Measurements from ENCODE around the gene HMCN2.

- TF ChIP-seq CTCF (conservative IDR thresholded peaks at IDR 0.05; ENCODE audit: low read depth, low read length) (no peak), BHLHE40 (IDR thresholded peaks at IDR 0.05; ENCODE audit: low read depth, low read length) (no peak), RAD21 (IDR thresholded peaks at IDR 0.05; ENCODE audit: low read length) (no peak), POLR2A (IDR thresholded peaks at IDR 0.05; ENCODE audit: low read depth, low read length) (no peak), FOS (IDR thresholded peaks at IDR 0.05; ENCODE audit: low read depth, low read length) (no peak)
These were observed 155.7 kb downstream of the HMCN2 start for GRCh38 chr9:130421154-130421801.
